Activated T-cell treated with anti-CD3 and anti-CD28 coated beads, Interleukin-2, amount 50 U/mL, for 48 hours (primary cell): Measurements from ENCODE around the gene RLN2.

Experiments
- DNase-seq, 2 experiments: peaks; one replicate each; pipeline ENCODE4 v3.0.0-alpha.2; 2020

RLN2 gene

GRCh38 chr9:5265939-5266338, 38.6 kb downstream of the RLN2 start:
- DNase-seq: no peak

GRCh38 chr9:5264219-5264595, 40.3 kb downstream of the RLN2 start:
- DNase-seq: no peak

- DNase-seq: no peak
Measured at GRCh38 chr9:5263351-5264218, 40.9 kb downstream of the RLN2 start.
